Hematopoietic multipotent progenitor cell treated with erythropoietin and hydrocortisone succinate and interleukin-3 and kit ligand, for 15 days (in vitro differentiated cells): ENCODE results near the gene BMAL2.

ENCODE experiments used
- DNase-seq: peaks from one replicate; pipeline ENCODE4 v3.0.0-alpha.2; 2015; ENCODE audit warnings: low spot score

Gene BMAL2

GRCh38 chr12:27319848-27320247 lies 12.8 kb upstream of the BMAL2 start:
- no peak for DNase-seq

GRCh38 chr12:27324530-27324929 lies 8.1 kb upstream of the BMAL2 start:
- DNase-seq: no peak

- DNase-seq: no peak
Observed at GRCh38 chr12:27330846-27331245, 1.8 kb upstream of the BMAL2 start.

GRCh38 chr12:27331291-27331926 lies 1.2 kb upstream of the BMAL2 start:
- DNase-seq: no peak

- no peak for DNase-seq
Observed at GRCh38 chr12:27331927-27332324, 710 bp upstream of the BMAL2 start.

GRCh38 chr12:27332407-27332713 lies 276 bp upstream of the BMAL2 start:
- no peak for DNase-seq

DNA sequence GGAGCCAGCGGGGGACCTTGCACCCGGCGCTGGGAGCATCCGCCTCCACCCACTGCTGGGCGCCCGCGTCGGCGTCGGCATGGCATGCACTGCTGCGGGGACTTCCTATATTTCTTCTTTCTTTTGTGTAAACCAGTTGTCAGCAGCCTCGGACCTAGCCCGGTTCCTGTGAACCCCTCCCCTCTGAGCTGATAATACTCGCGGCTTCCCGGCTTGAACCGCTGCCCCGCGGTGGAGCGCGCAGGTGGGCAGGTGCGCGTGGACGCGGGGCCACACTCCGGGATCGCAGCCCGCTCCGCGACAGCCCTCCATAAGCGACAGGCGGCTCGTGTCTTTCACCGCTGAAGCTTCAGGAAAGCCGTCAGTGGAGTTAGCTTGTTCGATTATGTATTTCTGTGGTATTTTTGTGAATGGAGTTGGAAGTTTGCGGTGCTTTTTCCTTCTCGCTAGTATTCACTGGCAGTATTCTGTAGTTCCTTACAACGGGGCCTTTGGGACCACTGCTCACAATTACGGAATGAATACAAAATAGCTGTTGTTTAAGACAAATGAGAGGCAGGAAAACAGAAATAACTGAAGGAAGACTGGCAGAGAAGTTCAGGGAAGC lies 870 bp downstream of the BMAL2 start:
- no peak for DNase-seq

GRCh38 chr12:27334042-27334720 lies 1.5 kb downstream of the BMAL2 start:
- DNase-seq: no peak

- no peak for DNase-seq
Observed at GRCh38 chr12:27334721-27335082, 2.1 kb downstream of the BMAL2 start.

- no peak for DNase-seq
Observed at GRCh38 chr12:27335364-27336281, 3.0 kb downstream of the BMAL2 start.

DNA sequence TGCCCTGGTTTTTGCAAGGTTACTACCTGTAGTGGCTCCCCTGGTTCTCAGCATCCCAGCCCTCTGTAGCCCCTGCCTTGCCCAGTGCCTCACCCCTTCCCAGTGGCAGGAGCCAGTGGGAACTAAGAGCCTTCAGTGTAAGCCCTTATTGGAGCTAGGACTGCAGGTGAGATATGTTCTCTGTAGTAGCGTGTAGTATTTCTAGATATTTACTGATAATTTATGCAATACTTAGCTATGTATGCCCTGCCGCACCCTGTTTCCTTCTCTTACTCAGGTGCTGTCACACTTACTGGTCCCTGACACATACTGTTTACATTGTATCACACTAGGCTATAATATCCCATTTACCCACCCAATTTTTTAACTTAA lies 3.6 kb downstream of the BMAL2 start:
- DNase-seq: no peak

DNA sequence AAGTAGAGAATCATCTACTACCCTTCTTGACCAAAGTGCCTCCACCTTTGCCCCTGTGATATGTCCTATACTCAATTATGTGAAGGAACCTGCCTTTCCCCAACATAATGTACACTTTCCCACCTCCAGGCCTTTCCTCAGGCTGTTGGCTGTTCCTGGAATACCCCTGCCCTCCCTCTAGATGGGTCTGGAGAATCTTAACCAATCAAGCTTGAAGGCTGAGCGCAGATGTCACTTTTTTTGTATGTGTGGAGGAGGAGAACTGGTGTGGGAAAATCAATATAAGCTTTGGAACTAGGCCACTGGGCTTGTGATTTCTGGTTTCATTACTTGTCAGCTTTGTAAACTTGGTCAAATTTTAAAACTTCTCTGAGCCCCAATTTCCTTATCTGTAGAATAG lies 4.7 kb downstream of the BMAL2 start:
- no peak for DNase-seq

GRCh38 chr12:27338473-27338872 lies 5.8 kb downstream of the BMAL2 start:
- no peak for DNase-seq

- no peak for DNase-seq
Observed at GRCh38 chr12:27340971-27341370, 8.3 kb downstream of the BMAL2 start.

- no peak for DNase-seq
Observed at GRCh38 chr12:27342536-27342935, 9.9 kb downstream of the BMAL2 start.

DNA sequence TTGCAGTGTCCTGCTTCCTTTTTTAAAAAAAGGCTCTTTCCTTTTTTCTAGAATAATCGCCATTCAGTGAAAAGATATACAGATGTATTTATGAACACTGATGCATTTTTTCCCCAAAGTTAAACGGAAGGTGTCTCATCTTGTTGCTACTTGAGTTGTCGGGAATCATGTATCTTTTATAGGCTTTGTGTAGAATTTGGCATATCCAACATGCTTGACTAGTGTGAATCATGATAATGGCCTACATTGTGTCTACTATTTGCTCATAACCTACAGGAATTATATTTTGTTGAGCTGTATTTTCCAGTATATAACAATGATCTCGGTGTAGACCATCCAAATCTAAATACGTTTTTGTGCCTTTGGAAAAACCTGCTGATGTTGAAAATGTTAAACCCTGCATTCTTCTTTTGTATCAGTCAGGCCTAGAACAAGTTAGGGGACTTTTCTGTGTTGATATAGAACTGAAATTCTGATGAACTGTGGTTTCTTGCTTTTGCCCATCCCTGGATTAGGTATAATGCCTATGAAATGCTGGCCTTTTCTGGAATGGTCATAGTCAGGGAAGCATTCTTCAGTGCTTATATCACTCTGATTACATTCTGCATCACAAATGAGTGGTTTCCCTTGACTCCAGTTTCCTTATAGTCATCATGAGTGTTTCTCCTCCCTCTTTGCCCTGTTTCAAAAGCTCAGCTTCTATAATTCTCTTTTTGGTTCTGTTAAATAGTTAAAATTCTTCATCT lies 10.8 kb downstream of the BMAL2 start:
- DNase-seq: no peak

- DNase-seq: no peak
Observed at GRCh38 chr12:27344246-27344645, 11.6 kb downstream of the BMAL2 start.

DNA sequence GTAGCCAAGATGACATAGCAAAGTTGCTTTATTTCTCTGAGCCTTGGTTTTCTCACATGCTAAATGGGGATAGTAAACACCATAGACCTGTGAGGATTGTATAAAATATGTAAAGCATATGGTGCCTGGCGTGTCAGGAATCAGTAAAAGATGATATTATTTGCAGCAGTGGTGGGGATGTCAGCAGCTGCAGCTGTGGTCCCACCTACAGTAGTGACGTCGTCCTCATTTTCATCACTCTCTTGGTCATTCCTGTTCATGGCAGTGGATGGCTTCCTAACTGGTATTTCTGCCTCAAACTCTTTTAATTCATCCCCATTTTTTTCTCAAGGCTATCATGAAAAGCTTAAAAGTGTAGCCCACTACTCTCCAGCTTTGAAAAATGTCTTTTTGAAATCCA lies 12.1 kb downstream of the BMAL2 start:
- no peak for DNase-seq

DNA sequence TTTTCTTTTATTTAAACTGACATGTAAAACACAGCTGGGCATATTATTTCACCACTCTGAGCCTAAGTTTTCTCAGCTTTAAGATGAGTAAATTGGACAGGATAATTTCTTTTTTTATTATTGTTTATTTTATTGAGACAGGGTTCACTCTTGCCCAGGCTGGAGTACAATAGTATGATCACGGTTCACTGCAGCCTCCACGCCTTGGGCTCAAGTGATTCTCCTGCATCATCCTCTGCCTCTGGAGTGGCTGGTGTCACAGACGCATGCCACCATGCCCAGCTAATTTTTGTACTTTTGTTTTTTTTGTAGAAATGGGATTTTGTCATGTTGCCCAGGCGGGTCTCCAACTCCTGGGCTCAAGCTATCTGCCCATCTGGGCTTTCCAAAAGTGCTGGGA lies 12.7 kb downstream of the BMAL2 start:
- no peak for DNase-seq

DNA sequence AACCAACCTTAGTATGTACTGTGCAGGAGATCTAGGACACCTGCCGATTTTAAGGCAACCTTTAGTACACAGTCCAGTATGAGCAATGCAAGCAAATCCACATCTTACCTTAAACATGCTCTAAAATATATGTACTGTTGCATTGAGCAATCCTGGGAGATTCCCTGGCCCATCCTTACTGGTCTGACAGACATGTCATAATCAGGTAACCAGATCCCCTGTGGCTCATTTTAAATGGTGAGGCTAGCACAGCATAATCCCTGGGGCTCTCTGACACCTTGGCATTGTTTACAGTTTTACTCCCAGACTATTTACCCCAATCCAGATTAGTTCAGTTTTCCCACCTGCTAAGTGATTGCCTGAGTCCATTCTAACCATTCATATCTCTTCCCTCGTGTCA lies 15.1 kb downstream of the BMAL2 start:
- no peak for DNase-seq

- DNase-seq: no peak
Observed at GRCh38 chr12:27351476-27351875, 18.8 kb downstream of the BMAL2 start.

DNA sequence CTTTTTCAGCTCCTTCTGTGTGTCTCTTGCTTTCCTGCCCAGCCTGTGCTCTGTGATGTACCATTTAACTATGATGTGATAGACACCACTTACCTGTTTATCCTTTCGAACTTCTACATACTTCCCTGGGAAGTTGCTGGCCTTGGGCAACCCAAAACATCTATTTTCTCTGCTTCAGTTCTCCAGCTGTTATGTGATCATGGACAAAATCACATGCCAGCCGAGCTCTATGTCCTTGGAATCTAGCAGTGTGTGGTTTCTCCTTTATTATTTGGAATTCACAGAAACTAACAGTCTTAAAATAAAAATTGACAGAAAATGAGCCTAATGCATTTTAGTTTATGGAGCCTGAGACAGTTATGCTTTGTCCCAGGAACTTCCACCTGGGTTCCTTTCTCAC lies 22.9 kb downstream of the BMAL2 start:
- no peak for DNase-seq
